Epithelial cell of prostate (primary cell): ENCODE data around the gene ACYP2.
A peak's percentile ranks its signal among the peaks of the same experiment; 100 is the strongest.

Experiments
- DNase-seq: peaks from one replicate; pipeline ENCODE4 v3.0.0-alpha.2; 2011; ENCODE audit warnings: low read depth, low spot score
- H3K27ac ChIP-seq: fragments of 450-650 bp; 2 replicates; pipeline ENCODE4 v1.5.1; 2017; ENCODE audit warnings: mild to moderate bottlenecking

ACYP2 gene

DNA sequence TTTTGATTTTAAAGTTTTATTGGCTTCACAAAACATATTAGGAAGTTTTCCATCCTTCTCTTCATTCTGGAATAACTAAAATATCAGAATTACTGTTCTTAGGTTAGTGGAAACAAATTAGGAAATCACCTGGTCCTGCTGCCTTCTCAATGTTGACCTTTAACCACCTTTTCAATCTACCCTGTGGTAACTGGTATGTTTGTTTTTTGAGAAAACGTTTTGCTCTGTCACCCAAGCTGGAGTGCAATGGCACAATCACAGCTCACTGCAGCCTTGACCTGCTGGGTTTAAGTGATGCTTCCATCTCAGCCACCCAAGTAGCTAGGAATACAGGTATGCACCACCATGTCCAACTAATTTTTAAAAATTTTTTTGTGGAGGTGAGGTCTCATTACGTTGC is 28.4 kb downstream of the ACYP2 start:
- DNase-seq: no peak
- no peak overlapping the region for H3K27ac ChIP-seq

DNA sequence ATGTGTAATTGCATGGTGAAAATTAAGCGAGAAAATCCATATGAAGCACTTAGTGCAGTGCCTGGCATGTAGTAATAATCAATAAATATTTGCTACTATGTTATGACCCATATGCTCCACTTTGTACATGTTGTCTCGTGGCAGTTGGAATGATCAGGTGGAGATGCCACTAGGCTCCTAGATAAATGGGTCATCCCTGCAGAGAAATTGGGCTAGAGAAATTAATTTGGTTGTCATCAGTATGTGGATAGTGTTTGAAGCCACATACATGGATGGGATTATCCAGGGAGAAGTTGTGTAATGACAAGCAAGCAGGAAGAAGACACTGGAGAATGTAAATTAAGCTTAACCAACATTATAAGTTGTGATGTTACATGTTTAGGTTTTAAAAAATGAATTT is 33.0 kb downstream of the ACYP2 start:
- DNase-seq: no peak
- no peak overlapping the region for H3K27ac ChIP-seq

DNA sequence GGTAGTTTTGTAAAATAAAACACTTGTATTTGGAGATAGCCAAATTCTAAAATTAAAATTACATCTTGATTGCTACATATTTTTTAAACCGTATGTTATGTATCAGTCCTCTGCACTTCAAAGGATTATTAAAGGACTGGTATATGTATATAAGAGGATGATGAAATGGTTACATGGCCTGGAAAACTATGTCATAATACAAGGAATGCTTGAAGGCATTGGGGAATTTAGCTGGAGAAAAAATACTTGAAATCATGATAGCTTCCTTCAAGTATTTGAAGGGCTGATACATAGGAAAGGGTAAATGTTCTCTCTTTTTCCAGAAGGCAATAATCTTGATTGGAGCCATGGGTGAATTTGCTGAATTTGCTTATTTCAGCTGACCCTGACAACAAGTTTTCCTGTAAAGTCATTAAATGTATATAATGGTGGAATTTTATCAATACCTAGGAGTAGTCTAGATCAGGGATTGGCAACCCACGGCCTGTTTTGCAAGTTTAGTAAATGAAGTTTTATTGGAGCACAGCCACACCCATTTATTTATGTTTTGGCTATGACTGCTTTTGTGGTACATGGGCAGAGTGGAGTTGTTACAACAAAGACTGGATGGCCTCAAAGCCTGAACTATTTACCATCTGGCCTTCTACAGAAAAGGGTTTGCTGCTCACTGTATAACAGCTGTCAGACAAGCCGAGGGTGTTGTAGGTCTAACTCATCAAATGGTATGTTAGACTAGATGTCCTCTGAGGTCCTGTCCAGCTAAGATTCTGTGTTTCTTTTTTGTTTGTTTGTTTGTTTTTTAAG is 34.4 kb downstream of the ACYP2 start:
- peak overlapping the region; percentile 46 for H3K27ac ChIP-seq
- DNase-seq: peak; percentile 3

DNA sequence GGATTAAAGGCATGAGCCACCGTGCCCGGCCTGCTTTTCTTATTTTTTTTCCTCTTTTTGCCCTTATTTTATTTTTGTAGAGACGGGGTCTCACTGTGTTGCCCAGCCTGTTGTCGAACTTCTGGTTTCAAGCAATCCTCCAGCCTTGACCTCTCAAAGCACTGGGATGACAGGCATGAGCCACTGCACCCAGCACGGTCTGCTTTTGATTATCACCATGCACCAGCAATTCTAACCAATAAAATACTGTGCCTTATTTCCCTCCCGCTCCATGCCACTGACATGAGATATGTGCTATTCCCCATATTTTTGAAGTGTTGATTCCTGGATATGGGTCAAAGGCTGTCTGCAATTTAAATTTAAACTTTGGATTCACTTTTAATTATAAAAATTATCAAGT is 42.9 kb downstream of the ACYP2 start:
- DNase-seq: no peak
- H3K27ac ChIP-seq: no peak overlapping the region

DNA sequence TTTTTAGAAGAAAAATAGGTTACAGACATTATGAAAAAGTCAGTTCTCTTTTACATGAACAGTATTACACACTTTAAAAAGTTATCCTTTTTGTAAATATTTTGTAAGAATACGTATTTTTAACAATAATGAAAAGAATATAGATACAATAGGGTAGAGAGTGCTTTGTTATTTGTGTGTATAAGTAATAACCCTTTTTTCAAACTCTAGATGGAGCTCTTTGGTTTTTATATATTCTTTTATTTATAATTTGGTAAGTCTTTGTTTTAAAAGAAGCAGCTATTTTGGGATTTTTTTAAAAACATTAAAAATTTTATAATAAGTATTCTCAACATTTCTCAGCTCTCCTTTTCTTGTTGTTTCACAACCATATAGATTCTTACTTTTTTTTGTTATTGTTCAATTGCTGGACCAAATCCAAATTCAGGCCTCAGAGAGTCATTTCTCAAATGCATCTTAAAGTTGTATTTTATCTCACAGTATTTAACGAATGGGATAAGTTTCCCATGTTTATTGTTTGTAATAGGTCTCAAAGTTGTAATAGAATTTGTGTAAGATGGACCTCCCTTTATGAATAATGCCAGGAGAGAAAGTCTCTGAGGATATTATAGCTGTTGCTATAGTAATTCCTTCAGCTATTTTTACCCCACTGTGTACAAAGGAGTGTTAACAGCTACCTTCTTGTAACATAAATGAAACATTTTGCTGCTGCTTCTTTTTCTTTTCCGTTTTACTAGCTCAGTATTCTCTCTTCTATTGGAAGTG is 46.4 kb downstream of the ACYP2 start:
- DNase-seq: no peak
- no peak overlapping the region for H3K27ac ChIP-seq

DNA sequence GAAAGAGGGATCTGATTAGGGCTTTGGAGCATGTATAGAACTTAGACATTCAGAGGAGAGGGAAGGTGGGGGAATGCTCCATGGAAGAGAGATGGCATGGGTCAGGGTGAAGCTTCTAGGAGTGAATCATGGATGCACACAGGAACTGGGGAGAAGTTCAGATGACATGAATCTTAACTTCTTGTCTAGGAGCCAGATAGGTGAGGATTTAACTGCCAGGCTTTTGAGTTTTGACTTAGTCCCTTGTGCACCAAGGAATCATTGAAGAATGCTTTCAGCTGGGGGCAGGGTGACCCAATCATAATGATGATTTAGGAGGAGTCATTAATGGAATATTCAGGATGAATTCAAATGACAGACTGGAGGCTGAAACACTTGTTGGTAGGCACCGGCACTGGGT is 48.7 kb downstream of the ACYP2 start:
- DNase-seq: no peak
- H3K27ac ChIP-seq: no peak overlapping the region

DNA sequence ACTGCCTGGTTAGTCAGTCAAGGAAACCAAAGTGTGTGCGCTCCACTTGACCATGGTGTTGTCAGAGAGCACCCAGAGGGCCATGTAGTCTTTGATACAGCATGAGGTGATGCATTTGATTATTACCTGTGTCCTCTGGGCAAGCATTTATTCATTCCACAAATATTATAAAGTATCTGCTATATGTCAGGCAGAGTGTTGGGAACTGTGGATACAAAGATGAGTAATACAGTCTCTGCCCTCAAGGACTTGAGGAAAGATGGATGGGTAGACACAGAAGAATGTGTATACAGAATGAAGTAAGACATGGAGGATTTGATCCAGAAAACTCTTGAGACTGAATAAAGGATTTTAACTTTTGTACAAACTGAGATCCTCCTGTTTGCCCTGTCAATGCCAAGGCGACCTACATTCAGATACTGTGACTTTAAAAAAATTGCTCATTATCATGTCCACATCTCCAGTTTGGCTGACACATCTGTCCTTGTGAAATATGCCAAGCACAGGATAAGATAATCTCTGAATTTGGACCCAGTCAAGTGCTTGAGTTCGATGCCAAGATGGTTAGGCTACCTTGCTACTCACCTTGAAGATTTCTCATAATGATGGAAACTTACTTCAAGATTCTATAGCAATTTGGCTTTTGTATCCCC is 50.8 kb downstream of the ACYP2 start:
- no peak overlapping the region for H3K27ac ChIP-seq
- no peak for DNase-seq

DNA sequence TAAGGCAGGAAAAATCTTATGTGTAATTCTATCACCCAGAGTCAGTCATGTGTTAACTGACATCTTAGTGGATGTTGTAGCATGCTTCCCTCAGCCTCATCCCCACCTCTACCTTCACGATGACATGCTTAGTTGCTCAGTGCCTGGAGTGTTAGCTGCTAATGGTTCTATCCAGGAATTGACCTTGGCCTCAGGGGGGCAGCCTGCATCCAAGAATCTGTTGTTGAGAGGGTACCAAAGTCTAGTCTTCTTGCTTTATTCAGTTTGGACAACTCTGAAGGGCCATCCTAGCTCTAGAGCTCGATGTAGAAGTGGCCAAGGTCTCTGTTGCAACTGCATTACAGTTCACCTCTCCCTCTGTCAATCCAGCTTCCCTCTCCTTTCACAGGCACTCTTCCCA is 61.2 kb downstream of the ACYP2 start:
- no peak for DNase-seq
- no peak overlapping the region for H3K27ac ChIP-seq

DNA sequence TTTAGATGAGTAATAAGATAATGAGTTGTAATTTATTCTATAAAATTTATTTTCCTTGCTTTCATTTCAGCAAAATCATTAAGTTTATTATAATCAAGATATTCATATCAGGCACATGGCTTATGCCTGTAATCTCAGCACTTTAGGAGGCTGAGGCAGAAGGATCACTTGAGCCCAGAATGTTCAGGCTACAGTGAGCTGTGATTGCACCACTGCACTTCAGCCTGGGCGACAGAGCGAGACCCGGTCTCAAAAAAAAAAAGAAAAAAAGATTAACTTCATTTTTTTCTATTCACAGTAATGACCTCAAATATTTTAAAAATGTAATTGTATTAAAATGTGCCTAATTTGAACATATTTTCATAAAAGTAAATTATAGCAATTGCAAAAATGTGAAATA is 67.9 kb downstream of the ACYP2 start:
- DNase-seq: no peak
- no peak overlapping the region for H3K27ac ChIP-seq

DNA sequence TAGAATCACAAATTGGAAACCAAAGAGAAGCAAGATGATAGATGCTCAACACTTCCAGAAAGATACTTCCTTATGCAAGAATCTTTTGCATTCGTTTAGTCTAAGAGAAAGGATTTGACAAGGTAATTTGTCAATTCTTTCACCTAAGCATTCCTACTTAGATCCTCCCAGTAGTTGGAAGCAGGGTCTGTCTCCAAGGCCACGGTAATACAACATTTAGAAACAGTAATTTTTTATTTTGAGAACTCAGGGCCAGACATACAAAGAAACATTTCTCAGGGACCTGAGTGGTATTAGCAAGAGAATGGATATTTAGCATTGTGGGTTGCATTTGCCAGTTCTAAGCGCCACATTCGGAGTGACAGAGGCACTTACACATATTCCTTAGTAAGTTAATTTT is 68.6 kb downstream of the ACYP2 start:
- DNase-seq: no peak
- no peak overlapping the region for H3K27ac ChIP-seq

DNA sequence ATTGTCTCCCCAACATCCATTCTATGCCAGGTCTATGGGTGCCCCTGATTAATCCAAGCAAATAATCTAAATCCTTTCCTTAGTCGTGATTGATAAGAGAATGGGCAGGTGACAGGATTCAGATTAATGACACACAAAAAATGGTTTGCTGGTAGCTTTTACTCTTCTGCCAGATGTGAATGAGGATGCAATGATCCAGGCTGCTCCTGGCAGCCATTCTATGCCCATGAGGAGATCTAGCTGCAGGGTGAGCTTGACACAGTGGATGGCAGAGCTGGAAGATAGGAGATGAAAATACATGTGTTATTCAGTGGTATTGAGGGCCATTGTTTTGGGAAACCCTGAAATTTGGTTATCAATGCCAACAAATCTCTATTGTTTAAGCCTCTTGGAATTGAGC is 69.7 kb downstream of the ACYP2 start:
- no peak for DNase-seq
- no peak overlapping the region for H3K27ac ChIP-seq

DNA sequence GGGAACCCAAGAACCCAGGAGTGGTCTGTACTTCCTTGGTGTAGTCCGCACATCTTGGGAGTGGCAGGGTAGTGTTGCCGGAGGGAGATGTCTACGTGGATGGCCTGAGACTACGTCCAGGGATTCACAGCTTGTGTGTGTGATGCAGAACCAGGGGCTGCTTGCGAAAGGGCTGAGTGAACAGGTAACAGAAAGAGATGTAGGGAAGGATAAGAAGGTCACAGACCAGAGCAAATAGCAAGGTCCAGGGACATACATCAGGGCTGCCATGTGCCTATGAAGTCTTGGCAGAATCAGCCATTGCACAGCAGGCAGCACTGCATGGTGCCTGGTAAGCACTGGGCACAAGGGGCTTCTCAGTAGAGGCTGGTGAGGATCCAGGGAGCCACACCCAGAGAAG is 71.9 kb downstream of the ACYP2 start:
- no peak overlapping the region for H3K27ac ChIP-seq
- no peak for DNase-seq

DNA sequence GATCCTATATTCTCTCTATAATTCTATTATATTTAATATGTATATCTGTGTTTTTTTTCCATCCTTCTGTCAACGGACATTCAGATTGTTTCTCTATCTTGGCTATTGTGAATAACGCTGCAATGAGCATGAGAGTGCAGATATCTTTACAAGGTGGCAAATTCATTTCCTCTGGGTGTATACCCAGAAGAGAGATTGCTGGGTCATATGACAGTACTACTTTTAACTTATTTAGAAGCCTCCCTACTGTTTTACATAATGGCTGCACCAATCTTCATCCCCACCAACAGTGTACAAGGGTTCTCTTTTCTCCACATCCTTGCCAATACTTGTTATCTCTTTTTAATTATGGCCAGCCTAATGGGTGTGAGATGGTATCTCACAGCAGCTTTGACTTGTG is 74.1 kb downstream of the ACYP2 start:
- H3K27ac ChIP-seq: no peak overlapping the region
- no peak for DNase-seq

DNA sequence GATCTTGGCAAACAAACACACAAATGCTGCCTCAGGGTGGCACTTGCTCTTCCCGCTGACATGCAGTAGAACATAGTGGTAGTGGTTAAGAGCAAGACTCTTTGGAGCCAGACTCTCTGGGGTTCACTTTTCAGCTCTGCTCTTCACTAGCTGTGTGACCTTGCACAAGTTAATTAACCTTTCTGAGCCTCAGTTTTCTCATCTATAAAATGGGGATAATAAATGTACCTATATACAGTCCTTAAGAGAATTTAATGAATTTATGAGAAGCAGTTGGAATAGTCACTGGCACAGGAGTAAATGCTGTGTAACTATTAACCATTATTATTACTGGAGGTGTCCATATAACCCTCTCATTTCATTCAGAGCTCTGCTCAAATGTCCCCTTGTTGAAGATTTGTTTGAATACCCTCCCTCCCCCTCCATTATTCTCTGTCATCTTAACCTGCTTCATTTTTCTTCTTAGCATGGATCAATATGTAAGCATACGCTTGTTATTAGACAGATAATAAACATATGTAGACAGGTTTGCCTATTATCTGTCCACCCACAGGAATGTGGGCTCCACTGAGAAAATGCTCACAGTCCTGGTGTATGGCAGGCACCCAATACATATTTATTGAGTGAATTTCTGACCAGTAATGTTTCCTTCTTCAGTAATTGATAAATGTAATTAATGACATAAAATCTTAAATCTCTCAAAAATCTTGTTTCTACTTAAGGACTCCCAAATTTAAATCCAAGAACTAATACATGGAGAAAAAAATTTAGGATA is 76.1 kb downstream of the ACYP2 start:
- H3K27ac ChIP-seq: no peak overlapping the region
- DNase-seq: no peak

DNA sequence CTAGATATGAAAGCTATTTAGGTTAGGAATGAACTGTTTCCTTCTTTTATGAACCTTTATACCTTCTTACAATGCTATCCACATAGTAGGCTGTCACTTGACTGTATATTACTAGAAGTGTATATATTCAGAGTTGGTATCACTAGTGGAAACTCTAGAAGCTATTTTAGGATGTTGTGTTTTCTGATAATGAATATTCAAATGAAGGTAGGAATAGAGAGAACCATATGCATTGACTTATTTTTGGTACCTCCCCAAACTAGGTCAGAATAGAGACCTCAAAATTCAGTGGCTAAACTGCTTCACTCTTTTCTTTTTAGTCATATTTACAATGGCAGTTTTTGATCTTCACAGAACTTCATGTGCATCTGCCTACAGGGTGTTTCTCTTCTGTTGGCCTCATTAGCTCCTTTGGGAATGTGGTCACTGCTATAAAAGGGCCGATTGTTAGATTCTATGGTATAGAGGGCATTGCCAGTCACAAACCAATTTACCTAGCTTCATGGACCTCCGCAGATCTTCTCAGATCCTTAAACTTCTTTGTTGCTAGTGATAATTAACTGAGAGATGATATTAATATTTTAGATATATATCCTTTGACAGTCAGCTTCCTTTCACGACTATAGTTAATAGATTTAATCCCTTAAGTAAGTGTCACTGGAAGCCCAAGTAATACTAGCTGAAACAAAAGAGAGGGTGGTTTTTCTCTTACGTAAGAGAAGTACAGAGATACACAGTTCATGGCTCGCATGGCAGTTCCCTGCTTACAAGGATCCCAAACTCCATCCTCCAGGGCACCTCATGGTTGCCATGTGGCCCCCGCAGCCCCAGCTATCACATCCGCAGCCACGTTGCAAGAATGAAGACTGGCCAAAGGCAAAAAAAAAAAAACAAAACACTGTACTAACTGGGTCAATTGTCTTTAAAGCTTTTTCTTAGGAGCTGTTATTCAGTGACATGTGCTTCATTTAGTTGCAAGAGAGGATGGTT is 79.6 kb downstream of the ACYP2 start:
- no peak overlapping the region for H3K27ac ChIP-seq
- no peak for DNase-seq

DNA sequence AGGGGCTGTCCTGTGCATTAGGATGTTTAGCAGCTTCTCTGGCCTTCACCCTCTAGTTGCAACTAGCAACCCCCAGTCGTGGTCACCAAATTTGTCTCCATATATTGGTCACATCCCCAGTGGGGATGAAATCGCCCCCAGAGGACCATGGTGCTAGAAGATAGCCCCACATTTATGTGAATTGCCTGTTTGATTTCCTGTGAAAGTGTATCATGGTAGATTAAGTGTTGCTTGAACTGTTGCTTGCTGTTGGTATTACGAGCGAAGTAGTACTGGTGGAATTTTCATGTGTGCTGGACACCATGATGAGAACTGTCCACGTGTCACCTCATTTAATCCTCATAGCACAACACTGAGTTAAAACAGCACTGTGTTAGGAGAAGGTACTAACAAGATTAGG is 81.2 kb downstream of the ACYP2 start:
- no peak overlapping the region for H3K27ac ChIP-seq
- DNase-seq: no peak

DNA sequence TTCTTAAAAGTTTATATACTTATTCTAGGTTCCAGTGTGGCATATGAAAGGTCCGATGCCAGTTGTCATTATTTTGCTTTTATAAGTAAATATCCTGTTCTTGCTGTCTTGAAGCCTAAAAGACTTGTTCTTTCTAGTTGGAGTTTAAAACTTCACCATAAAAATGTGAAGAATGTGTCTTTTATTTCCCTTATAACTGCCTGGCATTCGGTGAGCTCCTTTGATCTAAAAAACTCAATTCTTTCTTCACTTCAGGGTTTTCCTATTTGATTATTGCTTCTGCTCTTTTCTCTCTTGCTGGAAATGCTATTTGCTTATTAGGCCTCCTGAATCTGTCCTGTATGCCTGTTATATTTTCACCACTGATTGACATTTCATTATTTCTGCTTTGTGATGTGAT is 89.1 kb downstream of the ACYP2 start:
- no peak for DNase-seq
- H3K27ac ChIP-seq: no peak overlapping the region

DNA sequence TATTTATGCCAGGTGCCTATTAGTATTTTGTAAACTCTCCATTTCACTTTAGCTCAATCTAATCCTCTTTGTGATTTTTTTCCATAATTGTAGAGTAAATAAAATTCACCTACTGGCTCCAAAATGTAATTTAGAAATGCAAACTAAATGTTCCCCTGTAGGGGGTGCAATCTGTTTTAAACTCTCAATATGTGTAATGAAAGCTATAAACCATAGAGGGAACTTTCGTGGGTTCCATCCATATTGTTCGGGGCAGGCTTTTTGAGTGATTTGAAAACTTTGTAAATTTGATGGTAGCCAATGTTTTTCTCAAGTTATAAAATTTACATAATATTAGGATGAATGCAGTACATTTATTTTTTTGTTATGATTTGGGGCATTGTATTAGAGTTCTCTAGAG is 91.2 kb downstream of the ACYP2 start:
- no peak for DNase-seq
- H3K27ac ChIP-seq: no peak overlapping the region

DNA sequence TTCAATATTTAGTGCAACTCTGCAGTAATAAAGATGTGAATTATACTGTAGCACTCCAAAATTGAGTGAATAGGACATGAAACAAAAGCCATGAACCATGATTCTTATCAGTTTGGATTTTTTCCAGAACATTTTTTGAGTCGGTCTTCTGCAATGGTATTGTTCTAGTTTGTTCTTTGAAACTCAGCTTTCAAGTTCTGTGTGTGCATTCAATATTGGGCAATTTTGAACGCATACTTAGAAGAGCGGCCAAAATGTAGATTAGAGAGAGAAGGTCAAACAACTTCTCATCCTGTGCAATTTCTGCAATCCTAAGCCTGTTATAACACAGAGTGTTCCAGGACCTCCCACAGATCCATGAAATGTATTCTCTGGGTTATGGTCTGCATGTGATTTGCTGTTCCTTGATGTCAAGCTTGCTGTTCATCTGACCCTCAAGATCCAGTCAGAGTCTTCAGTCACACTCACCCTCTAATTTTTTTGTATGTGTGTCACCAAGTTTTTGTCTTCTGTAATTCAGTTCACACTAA is 92.3 kb downstream of the ACYP2 start:
- no peak for DNase-seq
- H3K27ac ChIP-seq: no peak overlapping the region
